HEK293 (cell line): Measurements from ENCODE around the gene SFXN4.

ENCODE experiments used
- CTCF ChIA-PET: fragments of 350-600 bp; formaldehyde crosslinking; extraction: SDS; loops from one replicate; lab custom pipeline; 2021; ENCODE audit warnings: antibody characterized with exemption; lab: Yijun Ruan, JAX
- POLR2A ChIA-PET: fragments of 300-600 bp; formaldehyde crosslinking; extraction: SDS; loops from one replicate; lab custom pipeline; 2020; ENCODE audit warnings: antibody characterized with exemption, inconsistent platforms; lab: Yijun Ruan, JAX
- H3K27ac ChIP-seq: fragments of 200-500 bp; sonication (Bioruptor generic); 2 replicates; pipeline ENCODE4 v1.5.1; 2014; ENCODE audit warnings: low read depth, low read length, control low read depth, inconsistent platforms; ENCODE audit errors: extremely low read depth
- H3K36me3 ChIP-seq, 2 experiments: fragments of 200-500 bp in 1 of 2; sonication (Bioruptor generic) in 1 of 2; 1 replicate in 1 of 2; 2 replicates in 1 of 2; pipeline ENCODE4 v1.5.1; 2014 to 2017; ENCODE audit warnings: inconsistent platforms in 2 of 2, low read length in 2 of 2; ENCODE audit not compliant: control insufficient read depth in 2 of 2, insufficient read depth in 1 of 2
- H3K4me1 ChIP-seq: fragments of 200-500 bp; sonication (Bioruptor generic); 2 replicates; pipeline ENCODE4 v1.5.1; 2014; ENCODE audit warnings: mild to moderate bottlenecking, low read length, inconsistent platforms; ENCODE audit not compliant: control insufficient read depth, insufficient read depth
- H3K4me3 ChIP-seq: 2 replicates; pipeline ENCODE4 v1.5.1; 2011; ENCODE audit warnings: low read depth, mild to moderate bottlenecking, control low read depth, low read length, moderate library complexity
- H3K9me3 ChIP-seq: fragments of 200-500 bp; sonication (Bioruptor generic); 2 replicates; pipeline ENCODE4 v1.5.1; 2014; ENCODE audit warnings: low read depth, low read length, inconsistent platforms; ENCODE audit not compliant: control insufficient read depth, insufficient read depth
- BCL11B ChIP-seq: fragments of 450-650 bp; formaldehyde crosslinking; IDR thresholded peaks from 2 replicates; pipeline ENCODE4 v1.5.1; 2016; ENCODE audit warnings: low read depth, missing biosample characterization, missing genetic modification characterization
- IKZF3 ChIP-seq: fragments of 450-650 bp; IDR thresholded peaks from 2 replicates; pipeline ENCODE4 v1.5.0; 2018; ENCODE audit warnings: missing biosample characterization, mild to moderate bottlenecking, missing genetic modification characterization, moderate library complexity
- PRDM1 ChIP-seq: fragments of 450-650 bp; formaldehyde crosslinking; IDR thresholded peaks from 2 replicates; pipeline ENCODE4; 2016; ENCODE audit warnings: missing biosample characterization, missing genetic modification characterization
- SCRT1 ChIP-seq: fragments of 450-650 bp; formaldehyde crosslinking; IDR thresholded peaks from 2 replicates; pipeline ENCODE4 v1.5.1; 2016; ENCODE audit warnings: missing biosample characterization, missing genetic modification characterization, borderline replicate concordance
- SCRT2 ChIP-seq: fragments of 450-650 bp; formaldehyde crosslinking; IDR thresholded peaks from 2 replicates; pipeline ENCODE4 v1.5.1; 2016; ENCODE audit warnings: missing biosample characterization, missing genetic modification characterization
- ZNF121 ChIP-seq: fragments of 450-650 bp; formaldehyde crosslinking; IDR thresholded peaks from 2 replicates; pipeline ENCODE4 v1.5.1; 2016; ENCODE audit warnings: missing biosample characterization, missing genetic modification characterization
- ZNF16 ChIP-seq: fragments of 450-650 bp; formaldehyde crosslinking; IDR thresholded peaks from 2 replicates; pipeline ENCODE4 v1.5.1; 2016; ENCODE audit warnings: low read depth, missing biosample characterization, missing genetic modification characterization
- ZNF221 ChIP-seq: fragments of 450-650 bp; formaldehyde crosslinking; IDR thresholded peaks from 2 replicates; pipeline ENCODE4 v1.5.1; 2017; ENCODE audit warnings: missing biosample characterization, missing genetic modification characterization, borderline replicate concordance
- ZNF274 ChIP-seq, 2 experiments: fragments of 200-500 bp in 1 of 2; fragments of 450-650 bp in 1 of 2; sonication (Bioruptor generic) in 1 of 2; formaldehyde crosslinking in 1 of 2; IDR thresholded peaks; 2 replicates each; pipeline versions ENCODE4 v1.5.1 to v1.6.1; 2014 to 2016; ENCODE audit warnings: borderline replicate concordance in 1 of 2, inconsistent platforms in 1 of 2, low read length in 1 of 2, missing biosample characterization in 1 of 2, missing genetic modification characterization in 1 of 2
- ZNF311 ChIP-seq: fragments of 450-650 bp; formaldehyde crosslinking; IDR thresholded peaks from 2 replicates; pipeline ENCODE4 v1.5.1; 2017; ENCODE audit warnings: missing biosample characterization, missing genetic modification characterization, borderline replicate concordance
- ZNF341 ChIP-seq: fragments of 450-650 bp; formaldehyde crosslinking; IDR thresholded peaks from 2 replicates; pipeline ENCODE4; 2016; ENCODE audit warnings: low read depth, missing biosample characterization, missing genetic modification characterization
- TF ChIP-seq, protein P1 (sequence below): fragments of 450-650 bp; formaldehyde crosslinking; IDR thresholded peaks from 2 replicates; pipeline ENCODE4 v1.5.1; 2016; ENCODE audit warnings: missing biosample characterization, missing genetic modification characterization

The SFXN4 gene

DNA sequence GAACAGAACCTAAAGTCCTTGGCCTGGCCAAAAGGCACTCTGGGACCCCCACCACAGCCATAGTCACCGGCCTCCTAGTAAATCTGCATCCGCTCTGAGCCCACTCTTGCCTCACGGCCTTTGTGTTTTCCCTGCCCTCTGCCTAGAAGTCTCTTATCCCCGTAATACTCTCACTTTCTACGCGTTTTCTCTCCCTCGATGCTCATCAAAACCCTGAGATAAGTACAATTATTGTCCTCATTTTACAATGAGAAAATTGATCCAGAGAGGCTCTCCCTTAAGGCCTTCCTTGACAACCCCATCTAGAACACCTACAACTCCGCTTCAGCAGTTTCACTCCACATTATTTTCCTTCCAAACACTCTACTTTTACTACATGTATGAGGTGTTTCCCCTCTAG, 1.5 kb upstream of the SFXN4 start:
- CTCF ChIA-PET: interaction anchor here (0.7 to 0.9 kb wide), 2 partner anchors 10 to 32 kb away, joined by 3 to 4 read pairs; no protein-coding TSS in a partner anchor
- Histone ChIP-seq H3K27ac (no peak overlapping the region), H3K4me3 (no peak overlapping the region), H3K36me3 (peaks cover 37 to 56% of the 10 kb centered on the region in 2 experiments), H3K9me3 (no peaks in the 10 kb centered on the region), H3K4me1 (no peaks in the 10 kb centered on the region; the same call in 1 of the 2 replicates)
- POLR2A ChIA-PET: no interaction called here
- peak; percentile 93 for TF ChIP-seq PRDM1 (tag by site-specific recombination)
- TF ChIP-seq ZNF16 (tag by site-specific recombination): no peak
- no peak for TF ChIP-seq ZNF221 (tag by site-specific recombination)

DNA sequence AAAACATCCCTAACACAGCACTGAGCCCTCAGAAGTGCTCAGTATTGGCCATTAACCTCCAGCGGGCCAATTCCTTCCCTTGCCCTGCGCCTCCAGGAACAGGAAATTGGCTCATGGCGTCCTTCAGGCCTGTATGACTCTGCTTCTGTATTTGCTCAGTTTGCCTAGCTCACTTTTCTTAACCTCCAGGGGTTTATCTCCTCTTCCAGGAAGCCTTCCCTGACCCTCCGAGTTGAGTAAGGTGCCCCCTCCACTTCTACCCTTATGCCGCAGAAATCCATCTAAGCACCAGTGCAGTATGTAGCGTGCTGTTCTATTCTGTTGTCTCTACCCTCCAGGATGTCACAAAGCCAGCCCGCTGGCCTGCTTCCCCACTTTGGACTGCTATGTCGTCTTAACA, 1.1 kb upstream of the SFXN4 start:
- Histone ChIP-seq H3K36me3 (peaks cover 33 to 56% of the 10 kb centered on the region in 2 experiments), H3K9me3 (no peaks in the 10 kb centered on the region), H3K4me3 (no peak overlapping the region), H3K4me1 (no peaks in the 10 kb centered on the region; the same call in 1 of the 2 replicates), H3K27ac (no peak overlapping the region)
- TF ChIP-seq BCL11B: no peak
- TF ChIP-seq ZNF341 (tag by site-specific recombination): peak; percentile 62
- ChIA-PET CTCF (interaction anchor here (0.7 kb wide), 1 partner anchor 33 kb away, joined by 4 read pairs; no protein-coding TSS in a partner anchor), POLR2A (no interaction called here)

DNA sequence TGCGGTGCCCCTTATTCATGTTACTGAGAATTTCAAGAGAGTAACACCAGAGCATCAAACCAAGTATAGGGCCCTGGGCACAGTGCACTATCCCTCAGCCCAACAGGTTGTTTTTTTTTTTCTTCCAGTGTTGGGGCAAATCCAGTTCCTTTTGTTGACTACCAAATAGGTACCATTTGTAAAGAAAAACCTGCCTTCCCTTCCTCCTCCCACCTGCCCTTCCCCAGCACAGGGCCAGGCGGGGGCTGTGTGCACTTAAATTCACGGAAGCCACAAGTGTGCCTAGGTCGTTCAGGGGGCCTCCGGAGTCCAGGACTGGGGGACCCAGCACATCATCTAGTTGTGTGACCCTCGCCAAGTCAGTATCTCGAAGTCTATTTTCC, 595 bp upstream of the SFXN4 start:
- Histone ChIP-seq H3K9me3 (no peaks in the 10 kb centered on the region), H3K36me3 (peaks cover 31 to 56% of the 10 kb centered on the region in 2 experiments)
- TF ChIP-seq, protein P1, sequence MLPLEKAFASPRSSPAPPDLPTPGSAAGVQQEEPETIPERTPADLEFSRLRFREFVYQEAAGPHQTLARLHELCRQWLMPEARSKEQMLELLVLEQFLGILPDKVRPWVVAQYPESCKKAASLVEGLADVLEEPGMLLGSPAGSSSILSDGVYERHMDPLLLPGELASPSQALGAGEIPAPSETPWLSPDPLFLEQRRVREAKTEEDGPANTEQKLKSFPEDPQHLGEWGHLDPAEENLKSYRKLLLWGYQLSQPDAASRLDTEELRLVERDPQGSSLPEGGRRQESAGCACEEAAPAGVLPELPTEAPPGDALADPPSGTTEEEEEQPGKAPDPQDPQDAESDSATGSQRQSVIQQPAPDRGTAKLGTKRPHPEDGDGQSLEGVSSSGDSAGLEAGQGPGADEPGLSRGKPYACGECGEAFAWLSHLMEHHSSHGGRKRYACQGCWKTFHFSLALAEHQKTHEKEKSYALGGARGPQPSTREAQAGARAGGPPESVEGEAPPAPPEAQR: no peak
- peak; percentile 92 for TF ChIP-seq SCRT1 (tag by site-specific recombination)
- peak; percentile 90 for TF ChIP-seq SCRT2 (tag by site-specific recombination)
- TF ChIP-seq, all 188 proteins: peak for 2
- Histone ChIP-seq H3K4me3 (peak overlapping the region; percentile 84), H3K4me1 (no peaks in the 10 kb centered on the region; the same call in 1 of the 2 replicates), H3K27ac (peak overlapping the region; percentile 60; the same call in 1 of the 2 replicates)
- CTCF ChIA-PET: no interaction called here
- POLR2A ChIA-PET: no interaction called here

DNA sequence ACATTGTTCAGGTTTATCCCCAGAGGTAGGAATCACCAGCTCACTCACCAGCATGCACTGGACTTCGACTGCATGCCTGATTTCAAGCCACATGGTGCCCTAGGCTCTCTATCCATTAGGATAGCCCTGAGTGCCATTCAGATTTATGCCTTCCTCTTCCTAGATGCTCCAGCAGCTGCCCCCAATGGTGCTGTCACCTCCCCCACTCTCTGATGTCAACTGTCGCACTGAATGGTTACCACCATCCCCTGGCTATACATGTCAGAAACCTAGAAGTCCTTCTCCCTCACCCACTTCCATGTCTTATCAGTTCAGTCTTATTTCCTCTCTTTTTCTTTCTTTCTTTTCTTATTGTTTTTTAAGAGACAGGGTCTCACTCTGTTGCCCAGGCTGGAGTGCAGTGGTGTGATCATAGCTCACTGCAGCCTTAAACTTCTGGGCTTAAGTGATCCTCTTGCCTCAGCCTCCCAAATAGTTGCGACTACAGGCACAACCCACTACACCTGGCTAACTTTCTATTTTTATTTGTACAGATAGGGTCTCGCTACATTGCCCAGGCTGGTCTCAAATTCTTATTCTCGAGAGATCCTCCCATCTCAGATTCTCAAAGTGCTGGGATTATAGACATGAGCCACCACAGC, 2.9 kb downstream of the SFXN4 start:
- Histone ChIP-seq H3K4me1 (no peaks in the 10 kb centered on the region; the same call in 1 of the 2 replicates), H3K4me3 (no peak overlapping the region), H3K9me3 (no peaks in the 10 kb centered on the region), H3K36me3 (peaks cover 26 to 50% of the 10 kb centered on the region in 2 experiments), H3K27ac (no peak overlapping the region)
- ChIA-PET POLR2A (interaction anchor here (1.3 to 2.2 kb wide), 2 partner anchors 10 to 15 kb away, joined by 4 to 7 read pairs; no protein-coding TSS in a partner anchor), CTCF (interaction anchor here (0.6 kb wide), 1 partner anchor 13 kb away, joined by 4 read pairs; no protein-coding TSS in a partner anchor)
- no peak for TF ChIP-seq ZNF311 (tag by site-specific recombination)
- no peak for TF ChIP-seq ZNF274 (IDR thresholded peaks at IDR 0.05; ENCODE audit: low read length)
- no peak for TF ChIP-seq ZNF274 (tag by site-specific recombination; IDR thresholded peaks at IDR 0.05; ENCODE audit: borderline replicate concordance)
- no peak for TF ChIP-seq IKZF3 (tag by site-specific recombination)
- peak; percentile 99 for TF ChIP-seq ZNF121 (tag by site-specific recombination)
